DMS153 (cell line): Measurements from ENCODE around the gene RTP5.
"Not testable (repeated sequence)": the region's sequence is repeated elsewhere in the genome, so short reads cannot be mapped to it uniquely, and the experiment has no call there.

Experiments used
- DNase-seq: peaks from one replicate; lab custom pipeline; 2025; lab: John Stamatoyannopoulos, UW

RTP5 gene

GRCh38 chr2:241902357-241902991 lies 32.9 kb downstream of the RTP5 start:
- DNase-seq, result no peak

DNA sequence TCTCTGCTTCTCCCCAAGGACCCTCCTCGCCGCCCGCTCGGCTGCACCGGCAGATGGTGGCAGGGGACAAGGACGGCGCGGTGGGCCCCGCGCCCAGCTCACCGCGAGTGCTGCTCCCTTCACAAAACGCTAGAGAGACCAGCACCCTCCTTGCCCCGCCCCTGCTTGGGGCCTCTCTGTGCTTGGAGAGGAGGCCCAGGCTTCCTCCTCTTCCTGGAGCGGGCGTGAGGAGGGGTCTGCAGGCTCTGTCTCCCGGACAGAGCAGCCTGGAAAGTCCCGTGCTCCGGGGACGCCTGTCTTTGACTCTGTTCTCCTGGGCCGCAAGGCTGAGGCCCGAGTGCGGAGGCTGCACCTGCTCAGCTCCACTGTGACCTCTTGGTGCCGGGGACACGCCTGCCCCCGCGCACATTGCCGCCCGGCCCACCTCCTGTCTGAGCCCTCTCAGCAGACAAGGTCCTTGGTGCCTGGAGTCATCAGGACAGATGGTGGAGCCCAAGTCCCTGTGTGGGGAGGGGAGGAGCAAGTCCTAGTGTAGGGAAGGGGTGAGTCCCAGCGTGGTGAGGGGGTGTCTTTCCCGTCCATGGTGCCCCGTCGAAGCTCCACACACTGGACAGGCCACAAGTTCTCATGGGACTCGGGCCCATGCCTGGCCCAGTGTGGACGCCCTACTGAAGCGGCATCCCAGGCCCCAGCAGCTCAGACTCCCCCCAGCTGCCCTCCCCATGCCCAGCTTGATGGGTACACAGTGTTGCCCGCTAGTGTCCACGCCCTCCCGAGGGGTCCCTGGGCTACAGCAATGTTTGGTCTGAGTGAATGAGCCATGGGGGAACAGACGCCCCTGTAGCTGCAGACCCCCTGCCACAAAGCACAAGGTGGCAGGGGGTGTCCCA lies 33.8 kb downstream of the RTP5 start:
- DNase-seq, result no peak

DNA sequence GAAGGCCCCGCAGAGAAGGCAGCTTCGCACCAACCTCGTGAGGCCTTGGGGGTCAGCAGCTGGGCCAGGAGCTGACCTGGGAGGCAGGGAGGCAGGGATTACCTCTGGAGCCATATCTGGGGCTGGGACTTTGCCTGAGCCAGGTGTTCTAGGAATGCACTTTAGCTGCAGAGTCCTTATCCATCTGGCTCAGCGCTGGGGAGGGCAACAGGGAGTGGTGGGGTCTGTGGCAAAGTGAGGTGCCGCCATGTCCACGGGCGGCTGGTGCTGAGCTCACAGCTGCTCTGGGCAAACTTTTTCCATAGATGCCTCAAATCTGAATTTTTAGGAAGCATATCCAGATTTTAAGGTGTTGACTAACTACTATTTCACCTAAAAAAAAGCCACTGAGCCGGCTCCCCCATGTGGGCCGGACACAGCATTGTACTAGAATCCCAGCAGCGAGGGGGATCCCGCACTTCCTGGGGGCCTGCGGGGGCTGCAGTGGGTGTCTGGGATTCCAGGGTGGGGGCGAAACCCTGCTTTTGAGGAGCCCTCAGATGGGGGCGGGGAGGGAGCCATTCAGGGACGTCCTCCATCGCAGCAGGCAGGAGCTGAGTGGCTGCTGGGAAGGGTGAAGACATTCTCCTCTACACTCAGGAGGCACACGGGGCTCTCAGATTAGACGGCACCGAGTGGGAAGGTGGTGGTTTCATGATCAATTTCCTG lies 34.6 kb downstream of the RTP5 start:
- DNase-seq, result no peak

GRCh38 chr2:241904791-241905710 lies 35.5 kb downstream of the RTP5 start:
- no peak for DNase-seq

DNA sequence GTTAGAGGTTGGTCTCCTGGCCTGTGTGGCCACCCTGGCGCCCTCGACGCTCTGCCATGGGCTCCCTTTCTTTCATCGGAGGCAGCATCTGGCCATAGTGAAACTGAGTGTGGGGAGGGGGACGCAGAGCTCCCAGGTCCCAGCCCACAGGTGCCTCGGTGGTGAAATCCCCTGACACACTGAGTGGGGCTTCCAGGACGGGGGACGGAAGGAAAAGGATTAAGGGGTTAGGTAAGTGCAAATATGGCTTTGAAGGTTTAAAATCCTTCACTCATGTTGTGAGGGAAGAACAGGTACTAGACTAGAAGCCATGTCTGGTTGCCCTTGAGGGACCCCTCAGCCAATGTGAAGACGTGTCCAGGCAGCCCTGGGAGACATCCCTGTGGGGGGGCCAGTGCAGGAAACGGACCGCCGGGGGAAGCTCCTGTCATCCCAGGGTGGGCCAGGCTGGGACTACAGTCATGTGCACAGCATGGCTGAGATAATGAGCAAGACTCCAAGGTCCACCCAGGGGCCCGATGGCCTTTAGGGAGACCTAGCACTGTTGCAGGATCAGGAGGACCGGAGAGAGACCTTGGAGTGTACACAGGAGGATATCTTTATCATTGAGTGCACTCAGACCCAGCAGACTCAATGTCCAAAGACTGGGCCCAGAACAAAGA lies 36.3 kb downstream of the RTP5 start:
- no peak for DNase-seq

DNA sequence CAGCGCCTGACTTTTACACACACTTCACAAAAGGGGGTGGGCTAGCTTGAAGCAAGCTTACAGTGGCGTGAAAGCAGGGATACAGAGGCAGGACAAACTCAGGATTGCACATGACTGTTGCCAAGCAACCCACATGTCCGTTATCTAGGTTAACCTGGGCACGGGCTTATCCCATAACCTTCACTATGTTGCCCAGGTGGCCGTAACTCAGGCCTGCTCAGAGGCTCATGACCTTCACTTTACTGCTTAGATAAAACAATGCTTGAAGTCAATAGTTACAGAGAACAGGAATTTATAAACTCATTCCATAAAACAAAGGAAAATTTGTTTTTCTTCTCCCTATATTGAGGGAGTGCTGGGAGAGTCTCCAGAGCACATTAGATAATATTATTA lies 36.8 kb downstream of the RTP5 start:
- not testable (repeated sequence) for DNase-seq

DNA sequence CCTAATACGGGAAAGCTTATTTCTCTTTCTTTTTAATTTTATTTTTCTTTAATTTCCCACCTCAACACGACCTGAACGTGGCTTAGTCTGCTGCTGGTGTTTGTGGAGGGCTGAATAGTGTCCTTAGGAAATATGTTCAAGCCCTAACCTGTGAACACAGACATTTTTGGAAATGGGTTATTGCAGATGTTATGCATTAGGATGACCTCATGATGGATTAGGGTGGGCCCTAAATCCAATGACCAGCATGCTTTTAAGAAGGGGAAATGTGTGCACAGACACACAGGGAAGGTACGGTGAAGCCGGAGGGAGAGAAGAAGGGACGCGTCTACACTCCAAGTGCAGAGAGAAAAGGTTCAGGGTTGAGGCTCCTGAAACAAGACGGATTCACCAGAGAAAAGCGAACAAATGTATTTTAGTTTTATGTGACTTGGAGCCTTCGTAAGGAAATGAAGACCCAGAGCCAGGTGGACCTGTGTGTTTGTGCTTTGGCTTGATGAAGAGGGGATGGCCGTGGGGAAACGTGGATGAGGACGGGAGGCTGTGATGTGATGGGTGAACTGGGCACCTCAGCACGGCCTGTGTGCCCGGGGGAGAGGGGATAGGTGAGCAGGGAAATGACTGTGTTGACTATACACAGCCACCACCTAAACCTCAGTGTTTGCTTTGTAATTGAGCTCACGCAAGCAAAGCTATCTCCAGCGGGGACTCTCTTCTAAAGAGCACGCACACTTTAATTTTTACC lies 37.5 kb downstream of the RTP5 start:
- peak; percentile 31 for DNase-seq

GRCh38 chr2:241907831-241908230 lies 38.3 kb downstream of the RTP5 start:
- not testable (repeated sequence) for DNase-seq

GRCh38 chr2:241908686-241909420 lies 39.3 kb downstream of the RTP5 start:
- no peak for DNase-seq

GRCh38 chr2:241909769-241910168 lies 40.2 kb downstream of the RTP5 start:
- DNase-seq, result no peak

- DNase-seq, result no peak
These were observed 41.3 kb downstream of the RTP5 start for GRCh38 chr2:241910604-241911520.

DNA sequence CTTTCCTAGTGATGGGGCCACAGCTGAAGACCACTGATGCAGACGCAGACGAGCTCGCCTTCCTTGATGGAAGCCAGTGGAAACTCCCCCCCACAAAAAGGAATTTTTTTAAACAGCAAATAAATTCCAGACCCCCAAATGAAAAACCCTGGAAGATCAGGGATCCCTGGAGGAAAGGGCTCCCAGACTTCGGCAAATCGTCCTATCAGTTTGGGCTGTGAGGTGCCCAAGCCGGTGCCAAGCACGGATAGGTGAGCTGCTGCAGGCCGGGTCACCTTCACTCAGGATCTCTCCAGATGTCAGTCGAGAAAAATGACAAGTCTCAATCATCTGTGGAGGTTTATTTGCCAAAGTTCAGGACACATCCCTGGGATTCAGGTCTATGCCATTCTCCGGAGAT lies 42.0 kb downstream of the RTP5 start:
- no peak for DNase-seq

- DNase-seq, result no peak
These were observed 42.6 kb downstream of the RTP5 start for GRCh38 chr2:241912021-241912555.

- DNase-seq, result no peak
These were observed 44.2 kb downstream of the RTP5 start for GRCh38 chr2:241913703-241914102.

DNA sequence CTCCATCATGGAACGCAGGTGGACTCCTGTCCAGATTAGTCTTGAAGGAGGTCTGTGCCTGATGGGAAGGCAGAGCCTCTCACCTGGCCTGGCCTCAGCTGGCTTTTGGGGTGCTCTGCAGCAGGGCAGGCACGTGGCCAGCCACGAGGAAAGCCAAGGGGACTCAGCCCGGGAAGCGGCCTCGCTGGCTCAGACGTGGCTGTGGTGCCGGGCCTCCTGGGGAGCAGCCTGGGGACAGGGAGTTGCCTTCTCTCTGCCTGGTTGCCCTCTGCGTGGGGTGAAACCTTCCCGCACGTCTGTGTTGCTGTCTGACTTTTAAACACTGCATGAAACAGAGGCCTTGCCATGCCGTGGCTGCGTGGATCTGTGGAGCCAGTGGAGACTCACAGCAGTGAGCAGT lies 45.0 kb downstream of the RTP5 start:
- no peak for DNase-seq

- not testable (repeated sequence) for DNase-seq
These were observed 52.1 kb downstream of the RTP5 start for GRCh38 chr2:241921631-241922030.

DNA sequence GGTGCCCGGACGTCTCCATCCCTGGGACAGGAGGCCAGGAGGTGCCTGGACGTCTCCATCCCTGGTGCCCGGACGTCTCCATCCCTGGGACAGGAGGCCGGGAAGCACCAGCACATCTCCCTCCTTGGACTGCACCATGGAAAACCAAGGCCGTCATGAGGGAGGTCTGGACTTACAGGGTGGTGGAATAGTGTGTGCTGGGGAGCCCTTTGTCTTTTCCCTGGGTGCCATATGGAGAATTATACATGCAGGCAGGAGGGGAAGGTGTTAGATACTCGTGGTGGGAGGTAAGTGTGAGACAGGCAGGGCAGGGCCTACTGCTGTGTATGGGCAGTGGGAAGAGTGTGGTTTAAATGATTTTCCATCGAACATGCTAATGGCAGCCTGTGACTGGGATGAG lies 52.9 kb downstream of the RTP5 start:
- no peak for DNase-seq

GRCh38 chr2:241922816-241923601 lies 53.5 kb downstream of the RTP5 start:
- not testable (repeated sequence) for DNase-seq
